GM21619 (cell line): ENCODE data around the gene KRTAP6-2.

Source experiments
- ATAC-seq: cut with Tn5 transposase; IDR thresholded peaks from one replicate; pipeline ENCODE4 v1.9.1; 2021; ENCODE audit not compliant: unreplicated experiment

Gene KRTAP6-2

DNA sequence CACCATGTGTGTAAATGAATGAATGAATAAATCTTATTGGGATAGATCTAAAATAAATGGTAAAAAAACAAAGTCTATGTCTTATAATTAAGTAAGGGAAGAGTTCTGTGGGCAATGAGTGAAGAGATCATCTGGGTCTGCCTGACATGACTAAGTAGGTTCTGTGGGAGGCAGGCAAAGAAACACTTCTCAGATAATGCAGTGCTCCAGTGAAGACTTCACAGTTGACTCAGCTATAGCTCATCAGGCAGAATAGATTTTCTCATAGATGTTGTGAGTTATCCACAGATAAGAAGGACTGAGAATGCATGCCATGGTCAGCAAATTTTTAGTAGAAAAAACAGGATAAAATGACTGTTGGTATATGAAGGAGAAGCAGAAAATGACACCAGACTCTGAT lies 20.9 kb downstream of the KRTAP6-2 start:
- ATAC-seq = no peak

DNA sequence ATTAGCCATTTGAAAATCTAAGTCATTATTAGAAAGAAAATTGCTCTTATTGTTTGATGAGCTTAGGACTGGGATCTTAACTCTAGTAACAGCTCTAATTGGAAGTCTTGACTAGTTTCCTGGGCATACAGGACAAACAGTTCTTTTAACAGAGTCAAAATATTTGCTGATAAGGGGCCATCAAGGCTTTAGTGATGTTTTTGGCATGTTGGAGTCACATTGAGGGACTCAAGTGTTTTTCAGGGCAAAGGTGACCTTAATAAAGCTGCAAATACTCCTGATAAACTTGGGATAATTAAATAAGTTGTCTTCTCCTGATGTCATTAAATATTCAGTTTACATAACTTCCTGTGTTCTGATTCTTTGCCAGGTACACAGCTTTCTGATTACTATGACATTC lies 31.1 kb downstream of the KRTAP6-2 start:
- no peak for ATAC-seq

DNA sequence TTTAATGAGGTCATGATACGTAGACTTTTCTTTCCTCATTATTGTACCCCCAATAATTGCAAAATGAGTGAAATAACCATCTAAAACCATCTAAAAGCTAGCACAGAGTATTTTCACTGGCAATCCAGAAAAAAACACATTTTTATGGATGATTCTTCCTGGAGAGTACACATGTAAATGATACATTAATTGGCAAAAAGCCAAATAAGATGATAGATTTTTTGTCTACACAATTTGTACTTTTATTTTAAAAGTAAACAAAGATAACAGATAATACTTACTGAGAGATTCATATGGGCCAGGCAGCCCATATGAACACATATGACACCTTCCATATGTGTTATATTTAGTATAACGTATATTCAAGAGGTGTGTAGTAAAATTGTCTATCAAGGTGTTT lies 35.1 kb downstream of the KRTAP6-2 start:
- ATAC-seq = no peak

DNA sequence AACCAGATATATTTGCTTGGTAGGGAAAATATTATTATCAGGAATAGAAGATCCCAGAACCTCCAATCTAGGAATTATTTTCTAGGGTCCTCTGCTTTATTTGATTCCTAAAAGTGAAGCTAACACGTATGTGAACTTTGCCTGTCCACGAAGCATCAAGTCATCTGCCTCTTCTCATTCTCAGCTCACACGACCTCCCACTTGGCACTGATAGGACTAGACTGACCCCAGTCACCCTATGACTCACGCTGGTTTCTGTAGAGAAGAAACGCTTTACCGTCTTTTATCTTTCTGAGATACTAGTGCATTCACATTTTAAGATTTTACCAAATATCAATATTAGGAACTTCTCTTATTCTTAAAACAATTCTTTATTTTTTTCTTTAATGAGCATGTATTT lies 35.6 kb downstream of the KRTAP6-2 start:
- ATAC-seq = no peak

DNA sequence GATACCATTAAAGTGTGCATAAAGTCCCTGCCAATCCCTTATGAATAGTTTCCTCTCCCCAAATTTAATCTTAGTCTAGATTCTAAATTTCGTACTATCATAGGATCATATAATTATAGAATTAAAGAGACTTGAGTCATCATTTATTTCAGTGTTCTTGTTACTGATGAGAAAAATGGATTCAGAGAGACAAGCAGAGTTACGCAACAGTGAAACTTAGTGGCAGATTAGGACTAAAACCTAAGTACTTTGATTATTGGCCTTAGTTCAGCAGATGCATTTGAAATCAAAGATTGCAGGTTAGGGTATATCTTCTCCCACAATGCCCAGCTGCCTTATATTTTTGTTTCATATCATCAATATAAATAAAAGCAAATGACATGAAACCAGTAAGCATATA lies 36.7 kb downstream of the KRTAP6-2 start:
- no peak for ATAC-seq

DNA sequence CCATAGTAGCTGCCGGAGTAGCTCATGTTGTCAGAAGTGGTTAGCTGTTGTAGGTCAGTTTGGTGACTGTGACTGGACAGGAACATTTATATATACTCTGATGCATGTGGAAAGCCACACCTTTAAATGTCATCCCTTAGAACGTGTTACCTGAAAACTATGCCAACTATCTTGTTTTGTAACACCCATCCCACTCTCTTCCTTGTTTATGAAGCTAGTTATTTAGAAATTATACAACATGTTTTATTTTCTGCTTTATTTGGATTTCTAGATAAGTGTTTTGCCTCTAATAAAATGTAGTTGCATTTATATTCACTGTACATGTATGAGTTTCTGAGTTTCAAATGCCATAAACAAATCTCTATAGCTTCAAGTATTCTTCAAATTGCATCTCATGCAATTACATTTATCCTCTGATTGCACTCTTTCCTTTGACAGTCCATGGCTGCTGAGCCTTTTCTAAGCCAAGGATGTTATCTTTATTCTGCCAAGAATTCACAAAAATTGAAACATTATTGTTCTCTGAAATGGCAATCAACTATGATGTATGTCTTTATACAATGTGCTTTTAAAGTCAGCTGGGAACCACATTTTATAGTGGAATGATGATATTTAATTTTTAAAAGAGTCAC lies 37.3 kb downstream of the KRTAP6-2 start, which contains the start of gene KRTAP19-7:
KRTAP19-7 (minus strand) TSS at position 51 of the 632 bp plus-strand sequence; CDS start at position 26, 25 bp downstream.
- no peak for ATAC-seq

DNA sequence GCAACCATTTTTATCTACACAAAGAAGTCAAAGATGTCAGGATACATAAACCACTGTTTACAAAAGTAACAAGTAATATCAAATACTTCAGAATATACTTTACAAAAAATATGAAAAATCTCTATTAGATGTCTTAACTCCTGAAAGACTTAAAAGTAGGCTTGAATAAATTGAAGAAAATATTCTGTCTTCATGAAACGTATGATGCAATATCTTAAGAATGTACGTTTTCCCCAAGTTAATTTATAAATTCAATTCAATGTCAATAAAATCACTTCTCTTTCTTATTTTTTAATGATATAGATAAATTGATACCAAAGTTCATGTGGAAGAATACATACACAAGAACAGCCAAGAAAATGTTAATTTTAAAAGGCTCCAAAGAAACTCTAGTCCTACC lies 43.6 kb downstream of the KRTAP6-2 start:
- ATAC-seq = no peak

DNA sequence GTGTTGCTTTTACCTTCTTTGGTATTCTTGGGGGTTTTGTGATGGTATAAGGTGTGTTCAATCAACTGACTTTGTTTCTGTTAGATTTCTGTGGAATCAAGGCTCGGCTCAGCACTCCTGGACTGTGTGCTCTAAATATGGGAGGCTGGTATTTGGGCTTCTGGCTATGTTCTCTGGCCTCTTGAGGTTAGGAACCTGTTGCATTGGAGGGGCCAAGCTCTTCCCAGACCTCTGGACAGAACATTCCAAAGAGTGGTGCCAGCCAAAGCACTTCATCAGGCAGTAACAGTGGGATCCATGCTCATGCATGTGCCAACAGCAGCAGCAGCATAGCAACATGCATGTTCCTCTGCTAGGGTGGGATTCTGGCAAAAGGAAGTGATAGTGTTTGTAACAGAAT lies 45.9 kb downstream of the KRTAP6-2 start:
- no peak for ATAC-seq
